Measurements from ENCODE around the gene TSEN54. TPM values are rescaled to one million over a fixed set of nuclear protein-coding genes. Genes with fewer than 3 reads are reported as not detected.

TSEN54 gene
- total RNA-seq, 1 donor from 2014 or later: 25.3 TPM

GRCh38 chr17:75500419-75501216 is 15.7 kb upstream of the TSEN54 start:
- H3K4me3 ChIP-seq (ENCODE audit: low read depth, low read length): no peak overlapping the region
- H3K36me3 ChIP-seq (ENCODE audit: control insufficient read depth, insufficient read depth, low read length): peaks cover 20% of the 10 kb centered on the region
- no peak for DNase-seq (ENCODE audit: low read depth)
- no peak for TF ChIP-seq CTCF (IDR thresholded peaks at IDR 0.05; ENCODE audit: insufficient read depth, low read length, severe bottlenecking)
- no peak for FAIRE-seq
- no peaks in the 10 kb centered on the region for H3K27me3 ChIP-seq (ENCODE audit: control insufficient read depth, insufficient read depth, low read length)

GRCh38 chr17:75501378-75502071 is 14.8 kb upstream of the TSEN54 start:
- DNase-seq (ENCODE audit: low read depth) (no peak), FAIRE-seq (no peak)
- Histone ChIP-seq H3K36me3 (ENCODE audit: control insufficient read depth, insufficient read depth, low read length) (peaks cover 18% of the 10 kb centered on the region), H3K4me3 (ENCODE audit: low read depth, low read length) (no peak overlapping the region), H3K27me3 (ENCODE audit: control insufficient read depth, insufficient read depth, low read length) (no peaks in the 10 kb centered on the region)
- no peak for TF ChIP-seq CTCF (IDR thresholded peaks at IDR 0.05; ENCODE audit: insufficient read depth, low read length, severe bottlenecking)

- FAIRE-seq (no peak), DNase-seq (ENCODE audit: low read depth) (no peak)
- H3K36me3 ChIP-seq (ENCODE audit: control insufficient read depth, insufficient read depth, low read length): peaks cover 19% of the 10 kb centered on the region
- TF ChIP-seq CTCF (IDR thresholded peaks at IDR 0.05; ENCODE audit: insufficient read depth, low read length, severe bottlenecking): no peak
- no peaks in the 10 kb centered on the region for H3K27me3 ChIP-seq (ENCODE audit: control insufficient read depth, insufficient read depth, low read length)
- no peak overlapping the region for H3K4me3 ChIP-seq (ENCODE audit: low read depth, low read length)
These were observed 14.1 kb upstream of the TSEN54 start for GRCh38 chr17:75502072-75502720.

- no peak for FAIRE-seq
- Histone ChIP-seq H3K4me3 (ENCODE audit: low read depth, low read length) (no peak overlapping the region), H3K36me3 (ENCODE audit: control insufficient read depth, insufficient read depth, low read length) (peaks cover 19% of the 10 kb centered on the region), H3K27me3 (ENCODE audit: control insufficient read depth, insufficient read depth, low read length) (no peaks in the 10 kb centered on the region)
- TF ChIP-seq CTCF (IDR thresholded peaks at IDR 0.05; ENCODE audit: insufficient read depth, low read length, severe bottlenecking): no peak
- DNase-seq (ENCODE audit: low read depth): no peak
These were observed 13.5 kb upstream of the TSEN54 start for GRCh38 chr17:75502721-75503329.

- DNase-seq (ENCODE audit: low read depth) (no peak), FAIRE-seq (no peak)
- Histone ChIP-seq H3K27me3 (ENCODE audit: control insufficient read depth, insufficient read depth, low read length) (no peaks in the 10 kb centered on the region), H3K4me3 (ENCODE audit: low read depth, low read length) (no peak overlapping the region), H3K36me3 (ENCODE audit: control insufficient read depth, insufficient read depth, low read length) (peaks cover 19% of the 10 kb centered on the region)
- no peak for TF ChIP-seq CTCF (IDR thresholded peaks at IDR 0.05; ENCODE audit: insufficient read depth, low read length, severe bottlenecking)
These were observed 12.9 kb upstream of the TSEN54 start for GRCh38 chr17:75503337-75503950.
